Measurements from ENCODE around the gene LMBRD1.

The LMBRD1 gene

GRCh38 chr6:69817358-69817757 is 20.5 kb upstream of the LMBRD1 start:
- no peak overlapping the region for H3K4me3 ChIP-seq
- no peak for DNase-seq (ENCODE audit: low spot score)
- TF ChIP-seq, protein P1, sequence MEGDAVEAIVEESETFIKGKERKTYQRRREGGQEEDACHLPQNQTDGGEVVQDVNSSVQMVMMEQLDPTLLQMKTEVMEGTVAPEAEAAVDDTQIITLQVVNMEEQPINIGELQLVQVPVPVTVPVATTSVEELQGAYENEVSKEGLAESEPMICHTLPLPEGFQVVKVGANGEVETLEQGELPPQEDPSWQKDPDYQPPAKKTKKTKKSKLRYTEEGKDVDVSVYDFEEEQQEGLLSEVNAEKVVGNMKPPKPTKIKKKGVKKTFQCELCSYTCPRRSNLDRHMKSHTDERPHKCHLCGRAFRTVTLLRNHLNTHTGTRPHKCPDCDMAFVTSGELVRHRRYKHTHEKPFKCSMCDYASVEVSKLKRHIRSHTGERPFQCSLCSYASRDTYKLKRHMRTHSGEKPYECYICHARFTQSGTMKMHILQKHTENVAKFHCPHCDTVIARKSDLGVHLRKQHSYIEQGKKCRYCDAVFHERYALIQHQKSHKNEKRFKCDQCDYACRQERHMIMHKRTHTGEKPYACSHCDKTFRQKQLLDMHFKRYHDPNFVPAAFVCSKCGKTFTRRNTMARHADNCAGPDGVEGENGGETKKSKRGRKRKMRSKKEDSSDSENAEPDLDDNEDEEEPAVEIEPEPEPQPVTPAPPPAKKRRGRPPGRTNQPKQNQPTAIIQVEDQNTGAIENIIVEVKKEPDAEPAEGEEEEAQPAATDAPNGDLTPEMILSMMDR (IDR thresholded peaks at IDR 0.05) = no peak
- H3K27ac ChIP-seq = no peak overlapping the region

DNA sequence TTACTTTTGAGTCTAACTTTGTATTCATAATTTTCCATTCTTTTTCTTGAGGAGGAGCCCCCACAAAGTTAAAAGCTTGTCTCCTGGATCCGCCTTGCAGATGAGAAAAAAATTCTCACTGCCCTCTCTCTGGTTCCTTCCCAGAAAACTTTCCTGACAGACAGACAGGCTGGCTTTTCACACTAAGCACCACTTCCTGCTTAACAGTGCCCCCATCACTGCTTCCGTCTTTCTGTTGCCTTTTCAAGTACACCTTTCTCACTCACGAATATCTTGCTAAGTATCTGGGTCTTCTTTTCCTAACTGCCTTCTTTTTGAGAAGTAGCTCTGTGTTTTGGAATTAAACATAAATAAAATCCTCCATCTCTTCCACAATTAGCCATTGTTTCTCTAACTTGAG is 19.8 kb upstream of the LMBRD1 start:
- TF ChIP-seq, protein P1 (IDR thresholded peaks at IDR 0.05) = no peak
- Histone ChIP-seq H3K4me3 (no peak overlapping the region), H3K27ac (no peak overlapping the region)
- DNase-seq (ENCODE audit: low spot score) = no peak

GRCh38 chr6:69816026-69816425 is 19.2 kb upstream of the LMBRD1 start:
- TF ChIP-seq, protein P1 (IDR thresholded peaks at IDR 0.05) = no peak
- DNase-seq (ENCODE audit: low spot score) = no peak
- Histone ChIP-seq H3K4me3 (no peak overlapping the region), H3K27ac (no peak overlapping the region)

DNA sequence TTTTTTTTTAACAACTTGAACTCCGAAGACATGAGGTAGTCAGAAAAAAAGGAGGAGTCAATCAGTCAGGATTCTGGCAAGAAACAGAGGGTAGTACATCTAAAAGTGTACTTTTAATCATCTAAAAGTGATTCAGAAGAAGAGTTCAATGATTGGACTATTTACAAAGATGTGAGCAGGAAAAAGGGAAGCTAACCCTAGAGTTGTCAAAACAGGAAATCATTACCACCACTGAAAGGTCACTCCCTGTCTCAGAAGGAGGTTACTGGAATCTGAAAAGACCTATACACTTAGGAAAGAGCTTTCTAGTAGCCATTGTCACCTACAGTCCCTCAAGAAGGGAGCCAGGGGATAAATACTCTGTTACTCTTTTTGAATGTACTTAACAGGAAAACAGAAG is 16.7 kb upstream of the LMBRD1 start:
- no peak for DNase-seq (ENCODE audit: low spot score)
- TF ChIP-seq, protein P1 (IDR thresholded peaks at IDR 0.05) = no peak
- no peak overlapping the region for H3K4me3 ChIP-seq
- no peak overlapping the region for H3K27ac ChIP-seq

DNA sequence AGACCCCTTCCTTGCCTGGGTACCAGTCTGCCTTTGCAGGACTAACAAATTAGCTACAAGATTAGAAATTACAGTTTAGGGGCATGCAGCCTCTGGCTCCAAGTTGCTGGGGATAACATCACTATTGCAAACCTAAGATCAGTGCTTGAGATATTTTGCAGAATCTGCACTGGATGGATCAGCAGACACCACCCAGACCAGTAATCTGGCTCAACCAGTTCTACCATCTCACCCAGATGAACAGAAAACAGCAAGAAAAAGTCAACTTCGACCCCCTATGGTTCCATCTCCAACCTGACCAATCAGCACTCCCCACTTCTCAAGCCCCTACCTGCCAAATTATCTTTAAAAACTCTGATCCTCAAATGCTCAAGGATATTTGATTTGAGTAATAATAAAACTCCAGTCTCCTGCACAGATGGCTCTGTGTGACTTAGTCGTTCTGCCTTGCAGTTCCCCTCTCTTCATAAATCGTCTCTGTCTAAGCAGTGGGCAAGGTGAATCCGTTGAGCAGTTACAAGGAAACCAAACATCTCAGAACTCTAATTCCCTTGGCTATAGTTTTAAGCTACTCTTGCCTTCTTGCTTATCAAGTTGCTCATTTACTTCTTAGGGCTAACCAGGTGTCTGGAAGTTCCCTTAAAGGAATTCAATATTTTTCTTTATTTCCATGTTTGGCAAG is 16.1 kb upstream of the LMBRD1 start:
- TF ChIP-seq, protein P1 (IDR thresholded peaks at IDR 0.05) = no peak
- no peak for DNase-seq (ENCODE audit: low spot score)
- Histone ChIP-seq H3K4me3 (no peak overlapping the region), H3K27ac (no peak overlapping the region)

GRCh38 chr6:69802995-69803394 is 6.2 kb upstream of the LMBRD1 start:
- H3K27ac ChIP-seq = no peak overlapping the region
- no peak overlapping the region for H3K4me3 ChIP-seq
- TF ChIP-seq, protein P1 (IDR thresholded peaks at IDR 0.05) = no peak
- DNase-seq (ENCODE audit: low spot score) = no peak

DNA sequence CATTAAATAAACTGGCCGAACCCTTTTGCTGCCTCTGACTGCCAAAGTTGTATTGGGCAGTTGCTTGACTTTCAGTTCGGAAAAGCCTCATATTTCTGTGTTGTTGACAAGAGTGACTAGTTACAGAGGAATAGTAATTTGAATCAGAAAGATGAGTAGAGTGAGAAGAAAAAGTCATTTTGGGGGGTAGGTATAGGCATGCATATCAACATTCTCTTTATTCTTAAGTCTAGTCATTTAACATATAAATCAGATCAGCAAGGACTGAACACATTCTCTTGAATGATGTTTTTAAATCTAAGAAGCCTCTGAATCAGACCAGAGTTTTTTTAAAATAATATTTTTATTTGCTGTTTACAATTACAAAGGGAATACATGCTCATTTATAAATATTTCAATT is 4.9 kb upstream of the LMBRD1 start:
- Histone ChIP-seq H3K4me3 (no peak overlapping the region), H3K27ac (no peak overlapping the region)
- TF ChIP-seq, protein P1 (IDR thresholded peaks at IDR 0.05) = no peak
- no peak for DNase-seq (ENCODE audit: low spot score)

Measured in coronary artery (tissue), 2 donors.